ENCODE data around the gene ARPC5L. TPM values are rescaled to one million over a fixed set of nuclear protein-coding genes. Genes with fewer than 3 reads are reported as not detected.

Gene ARPC5L
- total and polyA plus RNA-seq, 2 of the 8 experiments (the other 6 are each of a cell fraction or from before 2014, with no cell fraction given), result 34.1 to 50.6 TPM

GRCh38 chr9:124835026-124835557 is 26.8 kb upstream of the ARPC5L start:
- Histone ChIP-seq H3K4me1 (replicated peaks in 1 of 4; ENCODE audit: control insufficient read depth in 3 of 4, insufficient read depth in 4 of 4, low read length in 3 of 4) (peaks cover 0 to 5% (median 3%) of the 10 kb centered on the region in 4 experiments; a peak in 4 of 7 replicates), H2AK5ac (ENCODE audit: low read depth, low read length) (no peak overlapping the region), H3K23ac (ENCODE audit: insufficient read length) (no peak overlapping the region), H2BK15ac (ENCODE audit: low read length) (no peak overlapping the region), H3K14ac (ENCODE audit: insufficient read length) (no peak overlapping the region), H3K4ac (replicated peaks; ENCODE audit: insufficient read length, low read depth, low read length) (no peak overlapping the region), H3K4me3 (ENCODE audit: extremely low read depth in 1 of 4, insufficient read depth in 2 of 4, low read depth in 3 of 4, low read length in 4 of 4) (no peak overlapping the region), H2BK5ac (ENCODE audit: low read depth, low read length) (no peak overlapping the region), H3K9me3 (ENCODE audit: insufficient read depth in 2 of 2, low read depth in 1 of 2, low read length in 1 of 2) (no peaks in the 10 kb centered on the region), H4K91ac (replicated peaks; ENCODE audit: insufficient read length, low read length) (no peak overlapping the region), H3K56ac (replicated peaks; ENCODE audit: insufficient read length, low read depth, low read length) (no peak overlapping the region), H3K27me3 (replicated peaks in 1 of 4; ENCODE audit: control insufficient read depth in 3 of 4, extremely low read depth in 1 of 4, insufficient read depth in 3 of 4, low read length in 3 of 4) (no peaks in the 10 kb centered on the region), H4K5ac (ENCODE audit: insufficient read length, low read depth, low read length) (no peak overlapping the region), H3K18ac (ENCODE audit: extremely low read depth, low read length) (no peak overlapping the region), H2BK20ac (ENCODE audit: low read length) (no peak overlapping the region), H2BK12ac (ENCODE audit: low read depth, low read length) (no peak overlapping the region), H3K36me3 (ENCODE audit: control insufficient read depth in 2 of 4, insufficient read depth in 4 of 4, low read length in 3 of 4) (no peaks in the 10 kb centered on the region), H2AFZ (ENCODE audit: low read length) (no peak overlapping the region), H3K23me2 (ENCODE audit: low read depth, low read length) (no peaks in the 10 kb centered on the region), H4K20me1 (replicated peaks in 1 of 2; ENCODE audit: control insufficient read depth in 1 of 2, insufficient read depth in 2 of 2, low read length in 2 of 2) (no peaks in the 10 kb centered on the region), H2BK120ac (replicated peaks; ENCODE audit: low read depth, low read length) (no peak overlapping the region), H3K79me2 (ENCODE audit: control insufficient read depth in 1 of 2, insufficient read depth in 2 of 2, low read length in 2 of 2) (no peaks in the 10 kb centered on the region), H3K79me1 (ENCODE audit: low read depth, low read length) (no peaks in the 10 kb centered on the region), H3K27ac (ENCODE audit: low read depth, low read length) (no peak overlapping the region), H3K9ac (replicated peaks in 1 of 4; ENCODE audit: extremely low read depth in 1 of 4, low read depth in 3 of 4, low read length in 3 of 4) (no peak overlapping the region), H3K4me2 (ENCODE audit: insufficient read depth in 1 of 2, low read depth in 2 of 2, low read length in 2 of 2) (no peak overlapping the region), H4K8ac (ENCODE audit: extremely low read depth, insufficient read depth, low read length) (no peak overlapping the region)
- DNase-seq (ENCODE audit: low read depth in 1 of 2, low spot score in 2 of 2) (no peak), FAIRE-seq (no peak)
- ChIA-PET POLR2A (ENCODE audit: partially characterized antibody) (interaction anchor here (1.0 to 2.5 kb wide), 2 partner anchors 18 to 26 kb away, joined by 4 to 8 read pairs; partner anchors contain the start of genes ARPC5L and RPL35), CTCF (ENCODE audit: partially characterized antibody) (interaction anchor here (0.7 to 65.2 kb wide), 7 partner anchors 13 to 58 kb away, joined by 3 to 1529 read pairs (median 5); partner anchors contain the start of genes ARPC5L, NR6A1, OLFML2A and RPL35)
- 85% methylated on average over 13 of the region's 13 CpGs; no CpG with 5 or more reads in 1 of the 2 experiments for WGBS, 2 experiments (ENCODE audit: extremely low coverage in 1 of 2, insufficient coverage in 1 of 2, insufficient read length in 1 of 2, insufficient replicate concordance in 2 of 2, low coverage in 1 of 2, low lambda C conversion rate in 2 of 2, missing lambda C conversion rate in 1 of 2)
- TF ChIP-seq EZH2 (IDR thresholded peaks at IDR 0.05; ENCODE audit: low read depth, low read length, severe bottlenecking) (no peak), JUND (IDR thresholded peaks at IDR 0.05; ENCODE audit: low read length) (no peak), BCL11A (IDR thresholded peaks at IDR 0.05; ENCODE audit: low read depth in 2 of 2, low read length in 2 of 2) (no peak), POU5F1 (IDR thresholded peaks at IDR 0.05; ENCODE audit: low read depth, low read length) (no peak), CEBPB (IDR thresholded peaks at IDR 0.05; ENCODE audit: low read depth, low read length) (no peak), POLR2AphosphoS5 (IDR thresholded peaks at IDR 0.05; ENCODE audit: low read depth, low read length) (no peak), ATF3 (IDR thresholded peaks at IDR 0.05; ENCODE audit: insufficient read depth, low read depth, low read length) (no peak), CHD2 (IDR thresholded peaks at IDR 0.05; ENCODE audit: low read length) (no peak), EGR1 (IDR thresholded peaks at IDR 0.05; ENCODE audit: borderline replicate concordance, low read depth, low read length) (no peak), POLR2A (IDR thresholded peaks at IDR 0.05; ENCODE audit: control extremely low read depth in 1 of 2, low read depth in 2 of 2, low read length in 2 of 2) (no peak)

All from H1 (cell line).